NCI-H2029 (cell line): ENCODE measurements around the gene ZBTB12.
"Not testable (repeated sequence)": the region's sequence is repeated elsewhere in the genome, so short reads cannot be mapped to it uniquely, and the experiment has no call there.

Experiments
- DNase-seq: peaks from one replicate; lab custom pipeline; 2025; lab: John Stamatoyannopoulos, UW

Gene ZBTB12, protein sequence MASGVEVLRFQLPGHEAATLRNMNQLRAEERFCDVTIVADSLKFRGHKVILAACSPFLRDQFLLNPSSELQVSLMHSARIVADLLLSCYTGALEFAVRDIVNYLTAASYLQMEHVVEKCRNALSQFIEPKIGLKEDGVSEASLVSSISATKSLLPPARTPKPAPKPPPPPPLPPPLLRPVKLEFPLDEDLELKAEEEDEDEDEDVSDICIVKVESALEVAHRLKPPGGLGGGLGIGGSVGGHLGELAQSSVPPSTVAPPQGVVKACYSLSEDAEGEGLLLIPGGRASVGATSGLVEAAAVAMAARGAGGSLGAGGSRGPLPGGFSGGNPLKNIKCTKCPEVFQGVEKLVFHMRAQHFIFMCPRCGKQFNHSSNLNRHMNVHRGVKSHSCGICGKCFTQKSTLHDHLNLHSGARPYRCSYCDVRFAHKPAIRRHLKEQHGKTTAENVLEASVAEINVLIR

DNA sequence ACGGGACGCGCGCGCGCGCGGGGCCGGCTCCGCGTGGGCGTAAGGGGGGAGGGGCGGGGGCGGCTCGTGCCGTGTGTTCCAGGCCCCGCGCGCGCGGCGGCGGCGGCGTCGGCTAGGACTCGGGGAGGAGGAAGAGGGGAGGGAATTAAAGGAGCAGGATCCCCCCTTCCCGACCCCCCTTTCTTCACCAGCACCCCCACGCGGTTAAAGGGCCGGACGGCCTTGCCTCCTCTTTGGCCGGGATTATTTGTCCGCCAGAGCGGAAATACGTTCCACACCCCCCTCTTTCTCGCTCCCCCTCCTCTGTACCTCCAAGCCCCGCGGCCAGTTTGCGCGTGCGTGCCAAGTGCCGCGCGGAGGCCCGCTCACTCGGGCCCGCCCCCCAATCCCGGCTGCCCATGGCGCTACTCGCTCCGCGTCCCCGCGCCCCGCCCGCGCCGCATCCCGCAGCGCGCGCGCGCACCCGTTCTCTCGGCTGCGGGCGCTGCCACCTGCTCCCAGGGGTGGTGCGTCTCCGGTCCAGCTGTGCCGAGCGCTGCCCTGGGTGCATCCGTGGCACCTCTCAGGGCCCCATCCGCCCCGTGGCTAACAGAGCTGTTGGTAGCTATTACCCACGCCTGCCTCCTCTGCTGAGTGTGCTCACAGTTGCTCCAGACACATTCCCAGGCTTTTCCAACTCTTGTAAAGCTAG is at the start of gene ZBTB12:
ZBTB12 (minus strand) TSS at position 134 of the 691 bp plus-strand sequence. CDS start 781 bp downstream, outside the sequence.
- DNase-seq = peak; percentile 83

- DNase-seq = no peak
Observed at GRCh38 chr6:31949926-31950548, 48.2 kb upstream of the ZBTB12 start.

GRCh38 chr6:31948753-31949413 is 47.0 kb upstream of the ZBTB12 start:
- no peak for DNase-seq

- DNase-seq = no peak
Observed at GRCh38 chr6:31948306-31948705, 46.4 kb upstream of the ZBTB12 start.

- DNase-seq = no peak
Observed at GRCh38 chr6:31947864-31948263, 46.0 kb upstream of the ZBTB12 start.

- DNase-seq = no peak
Observed at GRCh38 chr6:31947070-31947675, 45.3 kb upstream of the ZBTB12 start.

DNA sequence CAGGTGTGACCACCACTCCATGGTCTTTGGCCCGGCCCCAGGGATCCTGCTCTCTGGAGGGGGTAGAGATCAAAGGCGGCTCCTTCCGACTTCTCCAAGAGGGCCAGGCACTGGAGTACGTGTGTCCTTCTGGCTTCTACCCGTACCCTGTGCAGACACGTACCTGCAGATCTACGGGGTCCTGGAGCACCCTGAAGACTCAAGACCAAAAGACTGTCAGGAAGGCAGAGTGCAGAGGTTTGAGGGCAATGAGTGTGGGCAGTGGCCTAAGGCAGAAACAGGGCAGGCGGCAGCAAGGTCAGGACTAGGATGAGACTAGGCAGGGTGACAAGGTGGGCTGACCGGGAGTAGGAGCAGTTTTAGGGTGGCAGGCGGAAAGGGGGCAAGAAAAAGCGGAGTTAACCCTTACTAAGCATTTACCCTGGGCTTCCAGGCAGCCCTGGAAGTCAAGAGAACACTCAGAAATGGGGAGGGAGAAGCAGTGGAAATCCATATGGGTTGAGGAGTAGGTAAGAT is 44.5 kb upstream of the ZBTB12 start:
- no peak for DNase-seq

DNA sequence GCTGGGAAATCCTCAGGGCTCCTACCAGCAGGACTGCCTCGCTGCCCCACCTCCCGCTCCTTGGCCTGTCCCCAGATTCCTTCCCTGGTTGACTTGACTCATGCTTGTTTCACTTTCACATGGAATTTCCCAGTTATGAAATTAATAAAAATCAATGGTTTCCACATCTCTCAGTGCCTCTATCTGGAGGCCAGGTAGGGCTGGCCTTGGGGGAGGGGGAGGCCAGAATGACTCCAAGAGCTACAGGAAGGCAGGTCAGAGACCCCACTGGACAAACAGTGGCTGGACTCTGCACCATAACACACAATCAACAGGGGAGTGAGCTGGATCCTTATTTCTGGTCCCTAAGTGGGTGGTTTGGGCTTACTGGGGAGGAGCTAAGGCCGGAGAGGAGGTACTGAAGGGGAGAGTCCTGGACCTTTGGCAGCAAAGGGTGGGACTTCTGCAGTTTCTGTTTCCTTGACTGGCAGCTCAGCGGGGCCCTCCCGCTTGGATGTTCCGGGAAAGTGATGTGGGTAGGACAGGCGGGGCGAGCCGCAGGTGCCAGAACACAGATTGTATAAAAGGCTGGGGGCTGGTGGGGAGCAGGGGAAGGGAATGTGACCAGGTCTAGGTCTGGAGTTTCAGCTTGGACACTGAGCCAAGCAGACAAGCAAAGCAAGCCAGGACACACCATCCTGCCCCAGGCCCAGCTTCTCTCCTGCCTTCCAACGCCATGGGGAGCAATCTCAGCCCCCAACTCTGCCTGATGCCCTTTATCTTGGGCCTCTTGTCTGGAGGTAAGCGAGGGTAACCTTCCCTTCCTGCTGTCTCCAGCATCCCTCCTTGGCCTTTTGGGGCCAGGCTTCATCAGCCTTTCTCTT is 43.9 kb upstream of the ZBTB12 start, which contains the start of gene CFB:
CFB (plus strand) TSS at position 589 of the 863 bp plus-strand sequence; CDS start at position 716, 127 bp downstream.
- DNase-seq = no peak

- DNase-seq = no peak
Observed at GRCh38 chr6:31945154-31945506, 43.2 kb upstream of the ZBTB12 start.

DNA sequence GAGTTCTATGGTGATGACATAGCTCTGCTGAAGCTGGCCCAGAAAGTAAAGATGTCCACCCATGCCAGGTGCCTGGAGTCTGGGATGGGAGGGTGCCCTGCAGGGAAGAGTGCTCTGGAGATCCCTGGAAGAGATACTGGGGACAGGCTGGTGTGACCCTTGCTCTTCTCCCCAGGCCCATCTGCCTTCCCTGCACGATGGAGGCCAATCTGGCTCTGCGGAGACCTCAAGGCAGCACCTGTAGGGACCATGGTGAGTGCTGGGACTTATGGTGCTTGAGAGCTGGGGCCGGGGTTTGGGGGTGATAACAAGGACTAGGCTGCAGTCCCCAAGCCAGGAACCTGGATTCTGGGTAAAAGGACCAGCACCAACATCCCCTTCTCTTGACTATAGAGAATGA is 41.9 kb upstream of the ZBTB12 start:
- no peak for DNase-seq

DNA sequence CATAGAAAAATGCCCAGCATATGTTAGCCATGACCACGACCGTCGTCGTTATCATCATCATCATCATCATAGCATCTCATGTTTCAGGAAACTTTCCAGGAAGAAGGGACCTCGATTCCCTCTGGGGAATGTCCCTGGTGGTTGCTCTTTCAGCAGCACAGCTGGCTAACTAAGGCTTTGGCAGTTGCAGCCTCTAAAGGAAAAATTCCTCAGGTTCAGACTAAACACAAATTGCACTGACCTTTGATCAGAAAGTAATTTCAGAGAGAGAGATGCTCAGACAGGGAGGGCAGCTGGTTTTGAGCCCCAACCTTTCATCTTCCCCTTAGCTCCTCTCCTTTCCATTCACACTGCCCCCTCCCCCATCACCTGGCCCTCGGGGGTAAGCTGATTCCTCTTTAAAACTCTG is 38.4 kb upstream of the ZBTB12 start:
- DNase-seq = no peak

- DNase-seq = no peak
Observed at GRCh38 chr6:31935823-31936222, 33.9 kb upstream of the ZBTB12 start.

GRCh38 chr6:31935021-31935420 is 33.1 kb upstream of the ZBTB12 start:
- DNase-seq = no peak

DNA sequence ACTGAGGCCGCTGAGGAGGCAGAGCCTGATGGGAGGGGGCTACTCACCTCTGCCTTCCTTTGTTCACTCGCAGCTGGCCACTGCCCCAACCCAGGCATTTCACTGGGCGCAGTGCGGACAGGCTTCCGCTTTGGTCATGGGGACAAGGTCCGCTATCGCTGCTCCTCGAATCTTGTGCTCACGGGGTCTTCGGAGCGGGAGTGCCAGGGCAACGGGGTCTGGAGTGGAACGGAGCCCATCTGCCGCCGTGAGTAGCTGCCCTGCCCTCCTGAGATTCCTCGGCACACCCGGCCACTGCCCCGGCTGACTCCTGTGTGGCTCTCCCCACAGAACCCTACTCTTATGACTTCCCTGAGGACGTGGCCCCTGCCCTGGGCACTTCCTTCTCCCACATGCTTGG is 31.7 kb upstream of the ZBTB12 start:
- DNase-seq = no peak

DNA sequence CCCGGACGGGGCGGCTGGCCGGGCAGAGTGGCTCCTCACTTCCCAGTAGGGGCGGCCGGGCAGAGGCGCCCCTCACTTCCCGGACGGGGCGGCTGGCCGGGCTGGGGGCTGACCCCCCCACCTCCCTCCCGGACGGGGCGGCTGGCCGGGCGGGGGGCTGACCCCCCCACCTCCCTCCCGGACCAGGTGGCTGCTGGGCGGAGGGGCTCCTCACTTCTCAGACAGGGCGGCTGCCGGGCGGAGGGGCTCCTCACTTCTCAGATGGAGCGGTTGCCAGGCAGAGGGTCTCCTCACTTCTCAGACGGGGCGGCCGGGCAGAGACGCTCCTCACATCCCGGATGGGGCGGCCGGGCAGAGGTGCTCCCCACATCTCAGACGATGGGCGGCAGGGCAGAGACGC is 30.3 kb upstream of the ZBTB12 start:
- not testable (repeated sequence) for DNase-seq

DNA sequence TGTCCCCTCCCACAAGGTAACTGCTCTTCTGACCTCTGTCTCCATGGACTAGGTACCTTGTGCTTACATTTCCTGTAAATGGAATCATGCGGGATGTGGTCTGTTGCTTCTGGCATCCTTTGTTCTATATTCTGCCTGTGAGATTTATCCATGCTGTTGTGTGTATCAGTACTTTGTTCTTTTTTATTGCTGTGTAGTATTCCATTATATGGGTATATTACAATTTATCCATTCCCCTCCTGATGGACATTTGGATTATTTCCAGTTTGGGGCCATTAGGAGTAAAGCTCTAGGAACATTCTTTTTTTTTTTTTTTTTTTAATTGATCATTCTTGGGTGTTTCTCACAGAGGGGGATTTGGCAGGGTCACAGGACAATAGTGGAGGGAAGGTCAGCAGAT is 29.1 kb upstream of the ZBTB12 start:
- no peak for DNase-seq

GRCh38 chr6:31928672-31928939 is 26.7 kb upstream of the ZBTB12 start:
- DNase-seq = no peak

- DNase-seq = no peak
Observed at GRCh38 chr6:31927863-31928671, 26.2 kb upstream of the ZBTB12 start.

DNA sequence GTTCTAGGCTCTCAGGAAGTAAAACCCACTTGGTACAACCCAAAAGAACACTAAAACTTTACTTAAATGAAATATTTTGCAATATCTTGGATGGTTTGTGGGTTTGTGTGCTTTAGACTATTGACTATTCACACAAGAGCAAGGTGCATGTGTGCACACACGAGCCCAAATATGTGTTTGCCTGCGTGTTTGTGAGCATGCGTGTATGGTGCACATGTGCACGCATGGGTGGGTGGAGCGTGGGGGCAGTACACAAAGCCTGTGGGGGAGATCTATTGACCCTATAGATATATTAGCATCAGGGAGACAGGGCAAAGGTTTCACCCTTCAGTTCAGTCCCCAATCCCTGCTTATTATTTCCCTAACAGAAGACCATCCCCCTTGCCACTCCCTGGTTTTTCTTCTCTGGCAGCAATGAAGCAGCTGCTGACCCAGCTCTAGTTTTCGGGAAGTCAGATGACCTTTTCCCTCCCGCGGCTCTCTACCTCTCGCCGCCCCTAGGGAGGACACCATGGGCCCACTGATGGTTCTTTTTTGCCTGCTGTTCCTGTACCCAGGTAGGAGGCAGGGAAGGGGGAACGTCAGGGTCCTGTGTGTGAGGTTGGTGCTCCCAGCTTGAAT is 25.5 kb upstream of the ZBTB12 start, which contains the start of gene C2:
C2 (plus strand) TSS at position 476 of the 621 bp plus-strand sequence; CDS start at position 512, 36 bp downstream.
- no peak for DNase-seq
